IPS-18a (cell line): ENCODE data around the gene RND3.

Experiments
- H3K27ac ChIP-seq: one replicate; pipeline ENCODE4 v1.5.1; 2013; ENCODE audit warnings: low read length
- H3K27me3 ChIP-seq: one replicate; pipeline ENCODE4 v1.6.1; 2013; ENCODE audit warnings: mild to moderate bottlenecking, low read length; ENCODE audit not compliant: control insufficient read depth, insufficient read depth
- H3K36me3 ChIP-seq: one replicate; pipeline ENCODE4 v1.6.1; 2013; ENCODE audit warnings: low read depth, low read length; ENCODE audit not compliant: control insufficient read depth
- H3K4me1 ChIP-seq: one replicate; pipeline ENCODE4 v1.6.1; 2013; ENCODE audit warnings: low read depth, low read length; ENCODE audit not compliant: control insufficient read depth
- H3K4me3 ChIP-seq: one replicate; pipeline ENCODE4 v1.5.1; 2013; ENCODE audit warnings: low read length
- H3K9ac ChIP-seq: one replicate; pipeline ENCODE4 v1.6.1; 2013; ENCODE audit warnings: mild to moderate bottlenecking, low read length, moderate library complexity
- H3K9me3 ChIP-seq: one replicate; pipeline ENCODE4 v1.6.1; 2013; ENCODE audit warnings: low read depth, low read length; ENCODE audit not compliant: control insufficient read depth

Gene RND3

DNA sequence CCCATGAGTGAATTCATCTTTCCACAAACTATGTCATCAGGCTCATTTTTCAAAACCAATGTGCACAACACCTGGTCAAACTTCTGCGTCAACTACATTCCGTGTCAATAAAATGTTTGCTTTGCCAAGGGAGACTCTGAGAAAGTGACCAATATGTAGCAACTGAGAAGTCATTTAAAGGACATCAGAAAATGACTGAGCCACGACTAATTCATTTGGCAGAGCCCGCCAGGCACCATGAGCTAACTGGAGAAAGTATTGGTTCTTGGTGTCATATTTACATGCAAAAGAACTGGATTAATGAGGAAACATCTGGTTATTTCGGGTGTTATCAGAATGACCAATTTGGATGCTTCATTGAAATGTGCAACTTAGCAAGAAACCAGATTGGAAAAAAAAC is 7.2 kb downstream of the RND3 start:
- Histone ChIP-seq H3K36me3 (peaks cover 5% of the 10 kb centered on the region), H3K9me3 (no peaks in the 10 kb centered on the region), H3K27me3 (no peaks in the 10 kb centered on the region), H3K9ac (no peak overlapping the region), H3K4me3 (no peak overlapping the region), H3K27ac (no peak overlapping the region), H3K4me1 (peaks cover 45% of the 10 kb centered on the region)

DNA sequence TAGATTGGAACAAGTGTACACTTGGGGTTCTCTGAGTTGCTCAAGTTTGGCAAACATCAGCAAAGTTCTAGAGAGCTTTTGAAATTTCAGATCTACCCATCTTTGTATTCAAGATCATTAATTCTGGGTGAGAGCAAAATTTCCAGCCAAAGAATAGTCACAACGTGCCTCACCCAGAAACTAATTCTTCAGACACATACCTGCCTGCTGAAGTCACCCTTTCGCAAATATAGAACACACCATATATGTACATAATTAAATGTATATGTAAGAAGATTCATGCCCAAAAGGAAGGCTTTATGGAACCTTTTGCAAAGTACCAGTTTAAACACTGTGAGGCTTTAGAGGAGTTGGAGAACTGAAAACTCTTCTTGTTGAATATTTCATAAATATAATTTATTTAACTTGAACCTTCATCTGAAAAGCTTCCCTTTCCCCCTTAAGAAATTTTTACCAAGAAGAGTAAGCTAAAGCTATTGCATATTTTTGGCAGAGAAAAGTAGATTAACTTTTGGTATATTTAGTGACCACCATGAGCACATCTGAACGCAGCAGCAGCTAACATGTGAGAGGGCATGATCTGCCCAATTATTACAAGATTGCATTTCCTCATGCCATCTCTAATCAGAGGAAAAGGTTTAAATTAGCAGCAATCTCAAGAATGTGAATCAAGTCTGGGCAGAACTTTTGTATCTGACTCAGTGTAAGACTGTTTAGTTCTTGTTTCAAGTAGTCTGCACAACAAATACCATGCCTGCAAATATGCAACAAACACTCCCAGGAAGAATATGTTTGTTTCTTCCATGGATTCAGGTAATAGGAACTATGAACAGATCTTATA is 8.2 kb downstream of the RND3 start:
- Histone ChIP-seq H3K4me3 (no peak overlapping the region), H3K27me3 (no peaks in the 10 kb centered on the region), H3K36me3 (peaks cover 15% of the 10 kb centered on the region), H3K9me3 (no peaks in the 10 kb centered on the region), H3K4me1 (peaks cover 39% of the 10 kb centered on the region), H3K9ac (no peak overlapping the region), H3K27ac (no peak overlapping the region)

DNA sequence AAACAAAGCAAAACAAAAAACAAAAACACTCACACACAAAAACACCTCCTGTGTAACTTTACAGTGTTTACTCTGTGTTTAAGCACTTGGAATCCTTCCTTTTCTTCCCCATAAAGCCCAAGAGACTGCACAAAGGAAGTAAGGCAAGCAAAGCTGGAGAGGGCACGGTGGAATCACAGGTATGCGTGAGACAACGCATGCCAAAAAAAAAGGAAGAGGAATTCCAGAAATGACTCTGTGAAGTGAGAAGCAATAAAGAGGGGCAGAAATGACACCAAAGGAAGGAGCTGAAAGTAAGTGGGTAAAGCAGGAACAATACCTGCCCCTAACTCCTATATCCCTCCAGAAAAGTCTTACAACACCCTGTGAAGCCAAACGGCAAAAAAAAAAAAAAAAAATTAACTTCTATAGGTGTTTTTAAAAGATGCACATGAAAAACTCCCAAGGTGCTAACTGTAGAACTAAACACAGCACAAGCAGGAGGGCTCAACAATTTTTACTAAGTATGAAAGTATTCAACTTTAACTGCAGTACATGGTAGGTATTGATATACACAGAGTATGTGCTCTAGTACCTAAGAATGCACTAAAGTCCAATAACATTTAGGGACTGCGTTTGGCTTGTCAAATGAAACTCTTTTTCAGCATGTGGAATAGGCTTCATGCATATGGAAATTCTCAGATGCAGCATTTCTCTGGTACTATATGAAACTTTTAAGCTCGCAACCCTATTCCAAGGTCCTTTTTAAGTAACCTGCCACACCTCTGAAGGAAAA is 9.1 kb downstream of the RND3 start:
- no peaks in the 10 kb centered on the region for H3K27me3 ChIP-seq
- H3K9ac ChIP-seq = no peak overlapping the region
- peaks cover 32% of the 10 kb centered on the region for H3K4me1 ChIP-seq
- H3K9me3 ChIP-seq = no peaks in the 10 kb centered on the region
- peaks cover 24% of the 10 kb centered on the region for H3K36me3 ChIP-seq
- H3K4me3 ChIP-seq = no peak overlapping the region
- no peak overlapping the region for H3K27ac ChIP-seq

DNA sequence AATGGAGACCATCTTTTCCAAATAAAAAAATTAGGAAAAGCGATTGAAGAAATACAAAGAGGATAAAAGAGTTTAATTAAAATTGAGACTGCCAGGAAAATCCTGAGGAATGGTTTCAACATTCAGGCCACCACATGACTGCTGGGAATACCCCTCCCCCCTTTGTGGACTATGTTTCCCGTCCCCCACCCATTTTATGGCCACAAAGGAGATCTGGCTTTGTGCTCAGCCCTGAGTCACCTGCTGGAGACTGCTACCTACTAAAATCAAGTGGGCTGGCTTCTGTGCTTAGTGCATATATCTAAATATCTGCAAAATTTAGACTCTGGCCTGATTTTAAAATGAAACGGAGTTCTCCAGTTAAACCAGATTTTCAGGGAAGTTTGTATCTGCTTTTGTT is 10.1 kb downstream of the RND3 start:
- Histone ChIP-seq H3K27me3 (no peaks in the 10 kb centered on the region), H3K4me1 (peaks cover 25% of the 10 kb centered on the region), H3K27ac (no peak overlapping the region), H3K9me3 (no peaks in the 10 kb centered on the region), H3K4me3 (no peak overlapping the region), H3K9ac (no peak overlapping the region), H3K36me3 (peaks cover 34% of the 10 kb centered on the region)

DNA sequence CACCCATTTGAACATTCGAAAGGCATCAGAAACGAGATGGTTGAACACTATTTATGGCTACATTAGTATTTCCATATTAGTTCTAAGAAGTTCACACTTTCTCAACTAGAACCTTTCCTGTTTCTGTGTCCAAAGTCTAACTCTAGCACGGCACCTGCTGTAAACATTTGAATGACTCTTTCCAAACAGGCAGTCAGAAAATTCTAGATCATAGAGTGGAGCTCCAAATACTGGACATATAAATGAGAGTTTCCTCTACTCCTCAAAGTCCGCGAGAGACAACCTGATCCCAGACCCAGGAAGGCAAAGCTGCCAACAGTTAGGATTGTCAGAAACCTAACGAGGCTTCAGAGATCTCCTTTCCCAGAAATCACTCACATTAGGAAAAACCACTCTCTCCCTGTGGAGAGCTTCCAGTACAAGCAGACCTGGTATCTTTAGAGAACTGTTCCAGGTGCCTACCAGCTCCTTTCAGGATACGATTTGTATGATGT is 10.6 kb downstream of the RND3 start:
- no peak overlapping the region for H3K9ac ChIP-seq

DNA sequence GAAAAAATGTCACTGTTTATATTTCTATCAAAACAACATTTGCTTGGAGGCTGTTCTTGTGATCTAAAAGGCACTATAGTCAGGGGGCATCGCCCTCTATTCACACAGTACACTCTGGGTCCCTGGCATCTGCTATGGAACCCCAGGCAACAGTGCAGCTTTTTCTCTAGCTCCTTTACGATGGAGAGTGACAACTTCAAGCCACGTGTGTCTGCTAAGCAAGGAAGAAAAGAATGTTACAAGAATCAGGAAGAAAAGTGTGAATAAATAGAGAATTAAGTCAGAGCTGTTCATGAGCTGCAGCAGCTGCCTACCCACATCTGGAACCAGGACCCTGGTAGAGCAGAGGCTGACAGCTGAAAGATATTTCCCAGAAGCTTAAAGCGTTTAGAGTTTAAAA is 11.2 kb downstream of the RND3 start:
- Histone ChIP-seq H3K9ac (no peak overlapping the region), H3K36me3 (peaks cover 44% of the 10 kb centered on the region), H3K4me1 (peaks cover 25% of the 10 kb centered on the region), H3K27me3 (no peaks in the 10 kb centered on the region), H3K4me3 (no peak overlapping the region), H3K27ac (no peak overlapping the region), H3K9me3 (no peaks in the 10 kb centered on the region)

More for the DNA sequence above, 10.6 kb downstream of the RND3 start:
- Histone ChIP-seq H3K4me1 (peaks cover 25% of the 10 kb centered on the region), H3K36me3 (peaks cover 39% of the 10 kb centered on the region), H3K4me3 (no peak overlapping the region), H3K27me3 (no peaks in the 10 kb centered on the region), H3K27ac (no peak overlapping the region), H3K9me3 (no peaks in the 10 kb centered on the region)

DNA sequence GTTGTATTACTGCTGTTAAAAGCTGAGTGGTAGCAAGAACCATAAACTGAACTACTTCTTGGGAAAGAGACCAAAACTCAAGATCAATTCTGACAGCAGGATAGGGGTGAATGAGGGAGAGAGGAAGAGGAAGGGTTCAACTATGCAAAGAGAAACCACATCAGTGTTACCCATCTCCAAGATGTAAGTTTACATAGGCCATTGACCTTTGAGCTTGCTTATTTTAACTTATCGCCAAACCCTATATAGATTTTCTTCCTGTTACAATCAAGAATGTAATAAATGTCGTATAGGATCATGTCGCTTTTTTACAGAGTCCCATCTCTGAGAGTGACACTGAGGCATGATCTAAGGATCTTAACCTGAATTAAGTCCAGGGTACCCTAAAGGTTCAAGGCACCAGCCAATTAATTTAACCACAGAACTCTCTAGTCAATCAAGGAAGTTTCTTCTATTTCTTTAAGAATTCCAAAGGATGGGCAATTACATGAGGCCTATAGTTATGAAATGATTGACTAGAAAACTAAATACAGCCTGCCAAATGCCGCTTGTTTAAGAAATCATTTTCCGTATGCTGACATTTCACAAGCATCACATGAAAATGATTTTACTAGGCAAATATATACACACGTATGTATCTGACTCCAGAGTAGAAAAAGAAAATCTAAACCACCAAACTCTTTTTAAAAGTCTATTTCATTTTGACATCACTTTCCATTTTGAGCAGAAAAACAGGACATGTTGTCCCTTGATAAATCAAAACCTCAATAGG is 11.8 kb downstream of the RND3 start:
- Histone ChIP-seq H3K9me3 (no peaks in the 10 kb centered on the region), H3K27ac (no peak overlapping the region), H3K4me1 (peaks cover 25% of the 10 kb centered on the region), H3K36me3 (peaks cover 51% of the 10 kb centered on the region), H3K27me3 (no peaks in the 10 kb centered on the region), H3K4me3 (no peak overlapping the region), H3K9ac (no peak overlapping the region)

DNA sequence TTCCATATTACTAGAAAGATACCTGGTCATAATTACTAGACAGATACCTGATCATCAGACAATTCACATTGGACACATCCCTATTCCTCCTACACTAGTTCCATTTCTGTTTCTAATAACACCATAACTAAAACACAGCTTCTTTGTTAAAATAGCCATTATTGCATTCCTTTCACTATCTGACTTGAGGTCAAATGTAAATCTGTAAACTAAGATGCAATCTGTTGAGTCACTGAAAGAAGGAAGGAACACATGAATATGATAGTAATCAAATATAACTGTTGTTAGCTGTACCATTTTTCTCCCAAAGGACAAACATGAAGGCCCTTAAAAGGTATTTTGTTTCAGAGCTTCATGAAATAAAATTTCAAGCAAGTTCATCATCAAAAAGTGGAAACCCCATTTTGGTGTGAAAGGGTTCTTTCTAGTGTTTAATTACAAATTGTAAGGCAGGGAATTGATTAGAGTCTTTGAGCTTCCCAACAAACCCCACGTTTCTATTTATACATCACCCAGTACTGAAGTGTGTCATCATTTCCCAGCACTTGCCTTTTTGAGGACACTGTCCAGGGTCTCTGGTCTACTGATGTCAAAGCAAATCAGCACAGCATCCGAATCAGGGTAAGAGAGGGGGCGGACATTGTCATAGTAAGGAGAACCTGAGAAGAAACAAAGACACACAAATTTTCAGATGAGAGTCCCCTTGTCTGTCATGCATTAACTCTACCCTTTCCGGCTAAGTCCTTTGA is 13.0 kb downstream of the RND3 start:
- H3K27me3 ChIP-seq = no peaks in the 10 kb centered on the region
- no peak overlapping the region for H3K27ac ChIP-seq
- H3K4me3 ChIP-seq = no peak overlapping the region
- no peak overlapping the region for H3K9ac ChIP-seq
- H3K36me3 ChIP-seq = peaks cover 59% of the 10 kb centered on the region
- H3K4me1 ChIP-seq = peaks cover 22% of the 10 kb centered on the region
- H3K9me3 ChIP-seq = no peaks in the 10 kb centered on the region

DNA sequence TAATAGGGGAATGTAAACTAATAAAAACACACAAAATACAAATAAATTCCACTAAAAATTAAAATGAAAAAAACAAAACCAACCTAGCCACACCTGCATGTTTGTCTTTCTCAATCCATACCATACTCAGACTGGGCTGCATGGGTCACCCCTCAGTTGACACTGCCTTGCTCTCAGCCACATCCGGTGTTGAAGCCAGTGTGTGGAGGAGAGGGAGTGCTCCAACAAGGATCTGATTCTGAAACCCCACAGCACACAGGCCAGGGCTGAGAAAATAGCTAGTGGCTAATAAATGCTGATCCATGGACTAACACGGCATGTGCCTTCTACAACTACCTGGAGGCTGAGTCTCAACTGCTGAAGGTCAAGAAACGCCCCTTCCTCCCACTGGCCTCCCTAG is 13.7 kb downstream of the RND3 start:
- H3K36me3 ChIP-seq = peaks cover 66% of the 10 kb centered on the region
- H3K9ac ChIP-seq = no peak overlapping the region
- no peak overlapping the region for H3K27ac ChIP-seq
- no peaks in the 10 kb centered on the region for H3K9me3 ChIP-seq
- peaks cover 18% of the 10 kb centered on the region for H3K4me1 ChIP-seq
- H3K4me3 ChIP-seq = no peak overlapping the region
- no peaks in the 10 kb centered on the region for H3K27me3 ChIP-seq

DNA sequence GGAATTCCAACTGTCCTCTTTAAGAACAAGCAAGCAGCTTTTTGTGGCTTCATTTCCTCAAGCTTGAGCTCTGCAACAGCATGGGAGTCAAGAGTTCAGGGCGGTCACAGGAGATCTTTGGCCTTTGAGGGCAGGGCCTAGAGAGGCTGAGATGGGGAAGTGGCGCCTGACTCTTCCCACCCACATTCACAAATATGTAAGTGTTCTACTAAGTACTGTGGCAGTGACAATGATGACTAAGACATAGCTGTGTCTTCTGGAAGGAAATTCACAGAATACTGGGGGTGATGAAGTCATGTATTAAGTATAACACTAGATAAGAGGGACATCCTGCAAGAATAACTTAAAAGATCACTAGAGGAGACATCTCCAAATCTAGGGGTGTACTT is 15.0 kb downstream of the RND3 start:
- no peak overlapping the region for H3K4me3 ChIP-seq
- H3K4me1 ChIP-seq = peaks cover 6% of the 10 kb centered on the region
- no peak overlapping the region for H3K27ac ChIP-seq
- H3K9ac ChIP-seq = no peak overlapping the region
- no peaks in the 10 kb centered on the region for H3K9me3 ChIP-seq
- H3K27me3 ChIP-seq = no peaks in the 10 kb centered on the region
- peaks cover 76% of the 10 kb centered on the region for H3K36me3 ChIP-seq
